GM13977 (cell line): ENCODE results near the gene YEATS4.

Experiments
- DNase-seq: peaks from one replicate; pipeline ENCODE4 v3.0.0; 2012; ENCODE audit warnings: low spot score
- in situ Hi-C: fragments of 300-500 bp; cut with MboI; formaldehyde crosslinking; loops from one replicate; pipeline ENCODE4 v1.12.0; 2022; ENCODE audit warnings: low sequenced_read_pairs, low pct_unique_long_range_greater_than_20kb, mixed read lengths, inconsistent platforms; ENCODE audit not compliant: unreplicated experiment
- TF ChIP-seq, protein P1 (sequence below): IDR thresholded peaks from 2 replicates; pipeline ENCODE4 v1.5.1; 2012; ENCODE audit warnings: mild to moderate bottlenecking, control low read depth; ENCODE audit not compliant: insufficient read depth; ENCODE audit errors: extremely low read depth, missing control alignments

Gene YEATS4

DNA sequence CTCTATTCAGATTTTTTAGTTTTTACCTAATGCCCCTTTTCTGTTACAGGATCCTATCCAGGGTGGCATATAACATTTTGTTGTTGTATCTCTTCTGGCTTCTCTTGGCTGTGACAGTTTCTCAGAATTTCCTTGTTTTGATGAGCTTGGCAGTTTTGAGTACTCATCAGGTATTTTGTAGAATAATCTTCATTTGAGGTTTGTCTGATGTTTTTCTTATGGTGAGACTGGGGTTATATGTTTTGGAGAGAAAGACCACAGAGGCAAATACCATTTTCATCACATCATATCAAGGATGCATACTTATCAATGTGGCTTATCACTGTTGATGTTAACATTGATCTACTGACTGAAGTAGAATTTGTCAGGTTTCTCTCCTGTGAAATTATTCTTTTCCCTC lies 25.4 kb upstream of the YEATS4 start:
- no peak for DNase-seq
- TF ChIP-seq, protein P1, sequence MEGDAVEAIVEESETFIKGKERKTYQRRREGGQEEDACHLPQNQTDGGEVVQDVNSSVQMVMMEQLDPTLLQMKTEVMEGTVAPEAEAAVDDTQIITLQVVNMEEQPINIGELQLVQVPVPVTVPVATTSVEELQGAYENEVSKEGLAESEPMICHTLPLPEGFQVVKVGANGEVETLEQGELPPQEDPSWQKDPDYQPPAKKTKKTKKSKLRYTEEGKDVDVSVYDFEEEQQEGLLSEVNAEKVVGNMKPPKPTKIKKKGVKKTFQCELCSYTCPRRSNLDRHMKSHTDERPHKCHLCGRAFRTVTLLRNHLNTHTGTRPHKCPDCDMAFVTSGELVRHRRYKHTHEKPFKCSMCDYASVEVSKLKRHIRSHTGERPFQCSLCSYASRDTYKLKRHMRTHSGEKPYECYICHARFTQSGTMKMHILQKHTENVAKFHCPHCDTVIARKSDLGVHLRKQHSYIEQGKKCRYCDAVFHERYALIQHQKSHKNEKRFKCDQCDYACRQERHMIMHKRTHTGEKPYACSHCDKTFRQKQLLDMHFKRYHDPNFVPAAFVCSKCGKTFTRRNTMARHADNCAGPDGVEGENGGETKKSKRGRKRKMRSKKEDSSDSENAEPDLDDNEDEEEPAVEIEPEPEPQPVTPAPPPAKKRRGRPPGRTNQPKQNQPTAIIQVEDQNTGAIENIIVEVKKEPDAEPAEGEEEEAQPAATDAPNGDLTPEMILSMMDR, result no peak
- in situ Hi-C loops, result no loop called here

GRCh38 chr12:69337311-69338090 lies 22.0 kb upstream of the YEATS4 start:
- DNase-seq, result no peak
- TF ChIP-seq, protein P1, result no peak
- in situ Hi-C loops, result no loop called here

- TF ChIP-seq, protein P1, result no peak
- DNase-seq, result no peak
- in situ Hi-C loops, result no loop called here
Measured at GRCh38 chr12:69338120-69338859, 21.3 kb upstream of the YEATS4 start.

DNA sequence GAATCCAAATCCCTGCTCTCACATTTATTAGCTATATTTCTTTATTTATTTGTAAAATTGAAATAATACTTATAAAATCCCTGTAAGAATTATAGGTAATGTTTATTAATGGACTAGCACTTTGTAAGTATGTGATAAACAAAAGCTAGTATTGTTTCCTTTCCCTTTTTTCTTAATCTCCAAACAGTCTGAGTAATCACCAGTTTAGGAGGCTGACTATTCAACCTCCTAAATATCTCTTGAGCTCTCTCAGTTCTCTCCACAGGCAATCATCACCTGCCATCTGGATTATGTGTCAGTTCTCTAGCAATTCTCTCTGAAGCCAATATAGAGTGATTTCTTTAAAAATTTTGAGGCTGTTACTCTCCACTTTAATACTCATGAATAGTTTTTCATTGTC lies 20.6 kb upstream of the YEATS4 start:
- DNase-seq, result no peak
- in situ Hi-C loops, result no loop called here

DNA sequence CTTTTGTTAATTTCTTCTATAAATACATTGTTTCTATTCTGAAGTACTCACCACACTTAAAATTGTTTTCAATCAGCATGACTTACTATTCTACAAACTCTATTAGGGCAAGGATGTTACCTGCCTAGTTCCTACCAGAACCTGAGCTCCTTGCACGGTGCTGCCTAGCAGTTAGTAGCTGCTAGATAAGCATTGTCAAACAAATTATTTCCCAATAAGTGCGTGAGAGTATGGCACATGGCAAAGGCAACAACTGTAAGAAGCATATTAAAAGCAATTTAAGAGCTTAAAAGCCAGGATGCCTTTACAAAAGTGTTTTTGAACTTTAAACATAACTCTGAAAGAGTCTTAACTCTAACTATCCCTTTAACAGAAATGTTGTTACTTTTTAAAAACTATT lies 19.5 kb upstream of the YEATS4 start:
- DNase-seq, result no peak
- in situ Hi-C loops, result no loop called here
- TF ChIP-seq, protein P1, result no peak

More for the DNA sequence above, 20.6 kb upstream of the YEATS4 start:
- TF ChIP-seq, protein P1, result no peak

GRCh38 chr12:69341328-69341727 lies 18.2 kb upstream of the YEATS4 start:
- in situ Hi-C loops, result no loop called here

More at GRCh38 chr12:69341328-69341727, 18.2 kb upstream of the YEATS4 start:
- DNase-seq, result no peak
- TF ChIP-seq, protein P1, result no peak
